TTC549 (cell line): ENCODE data around the gene CYP4Z1.
"Not testable (repeated sequence)": the region's sequence is repeated elsewhere in the genome, so short reads cannot be mapped to it uniquely, and the experiment has no call there.

ENCODE experiments used
- FAIRE-seq: peaks from 2 replicates; lab custom pipeline; 2012; peaks lifted over from hg19 to GRCh38; lab: Jason Lieb, UNC

Gene CYP4Z1

DNA sequence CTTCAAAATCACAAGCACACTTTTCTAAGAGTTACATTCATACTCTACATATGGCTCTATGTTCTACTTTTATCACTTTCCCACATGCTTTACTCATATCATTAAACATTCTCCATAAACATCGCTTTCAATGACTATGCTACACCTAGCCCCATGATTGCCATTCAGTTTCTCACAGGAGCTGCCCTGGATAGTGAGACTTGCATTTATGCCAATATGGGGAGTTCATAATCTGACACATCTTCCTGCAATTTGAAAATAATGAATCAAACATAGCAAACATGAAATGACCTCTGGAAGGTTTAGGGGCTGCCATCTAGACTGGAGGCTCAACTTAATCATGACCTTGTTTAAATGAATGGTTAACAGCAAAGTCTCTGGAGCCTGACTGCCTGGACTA, 61.2 kb downstream of the CYP4Z1 start:
- no peak for FAIRE-seq

DNA sequence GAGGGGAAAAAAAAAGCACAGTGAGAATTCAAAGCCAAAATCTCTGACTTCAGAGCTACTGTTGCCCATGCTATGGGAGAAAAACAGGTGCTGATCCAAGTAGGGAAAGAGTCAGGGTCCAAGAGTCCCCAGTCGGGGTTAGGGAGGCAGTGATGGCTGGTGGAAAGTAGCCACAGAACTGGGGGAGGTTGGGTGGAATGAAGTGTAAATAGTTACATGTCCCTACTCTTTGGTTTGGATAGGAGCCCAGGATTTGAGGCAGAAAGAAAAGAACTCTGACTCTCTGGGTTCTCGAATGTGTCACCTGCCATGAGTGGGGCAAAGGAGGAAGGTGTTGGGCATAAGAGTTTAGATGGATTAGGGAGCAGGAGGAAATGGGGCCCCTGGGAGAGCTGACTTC, 61.8 kb downstream of the CYP4Z1 start:
- not testable (repeated sequence) for FAIRE-seq

DNA sequence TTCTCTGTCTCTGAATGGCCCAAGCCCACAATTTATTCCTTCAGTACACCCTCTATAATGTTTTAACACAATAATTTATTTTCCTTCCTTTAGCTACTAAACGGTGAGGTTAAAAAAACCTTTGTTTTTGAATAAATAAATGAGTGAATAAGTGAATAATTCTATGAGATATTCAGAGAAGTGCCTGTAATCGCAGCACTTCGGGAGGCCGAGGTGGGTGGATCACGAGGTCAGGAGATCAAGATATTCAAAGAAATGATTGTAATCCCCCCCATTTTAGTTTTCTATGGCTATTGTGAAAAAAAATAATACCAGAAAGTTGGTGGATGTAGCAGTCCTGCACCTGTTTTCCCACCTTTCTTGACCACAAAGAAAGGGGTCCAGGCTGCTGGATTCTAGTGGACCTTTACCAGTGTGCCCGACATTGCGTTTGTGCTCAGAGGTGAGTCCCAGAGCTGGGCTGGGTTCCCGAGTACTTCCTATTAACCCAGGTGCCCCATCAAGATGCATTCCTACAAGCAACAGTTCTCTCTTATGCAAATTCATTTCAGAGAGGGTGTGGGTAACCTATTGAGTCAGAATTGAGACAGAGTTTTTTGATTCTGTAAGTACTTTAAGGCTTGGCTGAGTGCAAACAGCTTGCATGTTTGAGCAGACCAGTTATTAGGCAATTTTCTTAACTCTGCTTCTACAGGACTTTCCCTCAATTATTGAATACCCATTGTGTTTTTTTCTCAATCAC, 62.6 kb downstream of the CYP4Z1 start:
- FAIRE-seq, result not testable (repeated sequence)

DNA sequence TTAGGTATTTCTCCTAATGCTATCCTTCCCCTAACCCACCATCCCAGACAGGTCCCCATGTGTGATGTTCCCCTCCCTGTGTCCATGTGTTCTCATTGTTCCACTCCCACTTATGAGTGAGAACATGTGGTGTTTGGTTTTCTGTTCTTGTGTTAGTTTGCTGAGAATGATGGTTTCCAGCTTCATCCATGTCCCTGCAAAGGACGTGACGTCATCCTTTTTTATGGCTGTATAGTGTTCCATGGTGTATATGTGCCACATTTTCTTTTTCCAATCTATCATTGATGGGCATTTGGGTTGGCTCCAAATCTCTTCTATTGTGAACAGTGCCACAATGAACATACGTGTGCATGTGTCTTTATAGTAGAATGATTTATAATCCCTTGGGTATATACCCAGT, 65.6 kb downstream of the CYP4Z1 start:
- not testable (repeated sequence) for FAIRE-seq

DNA sequence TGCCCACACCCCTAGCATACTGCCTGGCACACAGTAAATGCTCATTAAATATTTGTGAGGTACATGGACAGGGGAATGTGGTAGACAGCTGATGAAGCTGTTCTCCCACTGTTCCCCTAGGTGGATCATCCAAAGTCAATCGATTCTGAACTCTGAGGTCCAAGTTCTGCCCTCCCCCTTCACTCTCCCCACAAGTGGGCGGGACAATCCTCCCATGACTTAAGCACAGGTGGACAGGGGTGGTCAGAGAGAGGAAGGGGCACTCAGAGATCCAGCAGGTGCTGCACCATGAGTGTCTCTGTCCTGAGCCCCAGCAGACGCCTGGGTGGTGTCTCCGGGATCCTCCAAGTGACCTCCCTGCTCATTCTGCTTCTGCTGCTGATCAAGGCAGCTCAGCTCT, 70.2 kb downstream of the CYP4Z1 start, which contains the start of gene CYP4A22:
Gene CYP4A22, plus strand, starts transcription at position 244 of the 400 bp plus-strand sequence. Its CDS starts 45 bp downstream, at position 289.
- no peak for FAIRE-seq

- no peak for FAIRE-seq
These were observed 71.0 kb downstream of the CYP4Z1 start for GRCh38 chr1:47137925-47138615.

- not testable (repeated sequence) for FAIRE-seq
These were observed 73.3 kb downstream of the CYP4Z1 start for GRCh38 chr1:47140358-47140757.

- not testable (repeated sequence) for FAIRE-seq
These were observed 76.6 kb downstream of the CYP4Z1 start for GRCh38 chr1:47143654-47144053.

GRCh38 chr1:47146495-47146894, 79.5 kb downstream of the CYP4Z1 start:
- not testable (repeated sequence) for FAIRE-seq

GRCh38 chr1:47147047-47147785, 80.2 kb downstream of the CYP4Z1 start:
- no peak for FAIRE-seq

GRCh38 chr1:47149162-47149561, 82.1 kb downstream of the CYP4Z1 start:
- not testable (repeated sequence) for FAIRE-seq

DNA sequence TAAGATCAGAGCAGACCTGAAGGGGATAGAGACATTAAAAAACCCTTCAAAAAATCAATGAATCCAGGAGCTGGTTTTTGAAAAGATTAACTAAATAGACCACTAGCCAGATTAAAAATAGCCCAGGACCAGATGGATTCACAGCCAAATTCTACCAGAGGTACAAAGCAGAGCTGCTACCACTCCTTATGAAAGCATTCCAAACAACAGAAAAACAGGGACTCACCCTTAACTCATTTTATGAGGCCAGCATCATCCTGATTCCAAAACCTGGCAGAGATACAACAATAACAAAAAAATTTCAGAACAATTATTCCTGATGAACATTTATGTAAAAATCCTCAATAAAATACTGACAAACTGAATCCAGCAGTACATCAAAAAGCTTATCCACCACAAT, 89.4 kb downstream of the CYP4Z1 start:
- not testable (repeated sequence) for FAIRE-seq

DNA sequence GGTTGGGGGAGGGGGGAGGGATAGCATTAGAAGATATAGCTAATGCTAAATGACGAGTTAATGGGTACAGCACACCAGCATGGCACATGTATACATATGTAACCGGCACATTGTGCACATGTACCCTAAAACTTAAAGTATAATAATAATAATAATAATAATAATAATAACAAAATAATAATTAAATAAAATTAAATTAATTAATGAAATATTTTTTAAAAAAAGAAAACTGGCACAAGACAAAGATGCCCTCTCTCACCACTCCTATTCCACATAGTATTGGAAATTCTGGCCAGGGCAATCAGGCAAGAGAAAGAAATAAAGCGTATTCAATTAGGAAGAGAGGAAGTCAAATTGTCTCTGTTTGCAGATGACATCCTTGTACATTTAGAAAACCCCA, 90.9 kb downstream of the CYP4Z1 start:
- not testable (repeated sequence) for FAIRE-seq

GRCh38 chr1:47160716-47161115, 93.7 kb downstream of the CYP4Z1 start:
- no peak for FAIRE-seq

DNA sequence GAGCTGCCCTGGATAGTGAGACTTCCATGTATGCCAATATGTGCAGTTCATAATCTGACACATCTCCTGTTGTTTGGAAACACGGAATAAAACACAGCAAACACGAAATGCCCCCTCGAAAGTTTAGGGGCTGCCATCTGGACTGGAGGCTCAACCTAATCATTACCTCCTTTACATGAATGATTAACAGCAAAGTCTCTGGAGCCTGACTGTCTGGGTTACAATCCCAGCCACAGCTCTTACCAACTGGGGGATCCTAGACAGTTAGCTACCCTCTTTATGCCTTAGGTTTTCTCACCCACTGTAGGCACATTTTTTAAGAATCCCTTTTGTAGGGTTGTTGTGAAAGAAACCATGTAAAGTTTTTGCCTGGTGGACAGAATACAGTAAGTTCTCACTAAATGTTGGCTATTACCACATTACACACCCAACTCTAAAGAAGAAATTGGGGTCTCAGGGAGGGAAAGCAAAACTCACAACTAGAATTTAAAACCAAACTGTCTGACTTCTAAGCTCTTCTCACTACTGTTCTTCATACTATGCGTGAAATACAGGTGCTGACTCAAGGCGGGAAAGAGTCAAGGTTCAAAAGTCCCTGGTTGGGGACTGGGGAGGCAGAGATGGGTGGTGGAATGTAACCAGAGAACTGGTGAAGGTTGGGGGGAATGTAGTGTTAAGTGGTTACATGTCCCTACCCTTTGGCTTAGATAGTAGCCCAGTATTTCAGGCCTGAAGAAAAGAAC, 94.4 kb downstream of the CYP4Z1 start:
- FAIRE-seq, result no peak

GRCh38 chr1:47164552-47164951, 97.5 kb downstream of the CYP4Z1 start:
- no peak for FAIRE-seq
